AG10803 (cell line): Measurements from ENCODE around the gene ST6GALNAC4.
A peak's percentile ranks its signal among the peaks of the same experiment; 100 is the strongest.

Source experiments
- DNase-seq: peaks from one replicate; pipeline ENCODE4 v3.0.0; 2010; ENCODE audit warnings: low read depth
- H3K4me3 ChIP-seq: 2 replicates; pipeline ENCODE4 v1.5.1; 2011; ENCODE audit warnings: mild to moderate bottlenecking, low read length, control low read depth
- CTCF ChIP-seq: conservative IDR thresholded peaks from 2 replicates; pipeline ENCODE4 v1.5.1; 2011; ENCODE audit warnings: mild to moderate bottlenecking, low read length, control low read depth, inconsistent platforms

The ST6GALNAC4 gene

GRCh38 chr9:127903557-127904475 is 13.0 kb downstream of the ST6GALNAC4 start:
- no peak overlapping the region for H3K4me3 ChIP-seq
- DNase-seq: no peak
- no peak for TF ChIP-seq CTCF

GRCh38 chr9:127899128-127899943 is 17.5 kb downstream of the ST6GALNAC4 start, which contains the start of gene ST6GALNAC6:
TSS of gene ST6GALNAC6 (minus strand) at chr9:127899603. CDS start at chr9:127897981, 1,622 bp downstream.
- no peak for TF ChIP-seq CTCF
- H3K4me3 ChIP-seq: peak within 1 kb of the TSS; percentile 92
- DNase-seq: peak; percentile 82

- TF ChIP-seq CTCF: no peak
- peak; percentile 95 for DNase-seq
- H3K4me3 ChIP-seq: peak overlapping the region; percentile 92
Observed at GRCh38 chr9:127898433-127899127, 18.3 kb downstream of the ST6GALNAC4 start.

- TF ChIP-seq CTCF: no peak
- DNase-seq: peak; percentile 72
- H3K4me3 ChIP-seq: peak overlapping the region; percentile 92
Observed at GRCh38 chr9:127897193-127897692, 19.6 kb downstream of the ST6GALNAC4 start.

GRCh38 chr9:127896395-127897192 is 20.2 kb downstream of the ST6GALNAC4 start:
- DNase-seq: no peak
- peak overlapping the region; percentile 31; the same call in 1 of the 2 replicates for H3K4me3 ChIP-seq
- TF ChIP-seq CTCF: no peak

GRCh38 chr9:127895811-127896210 is 21.0 kb downstream of the ST6GALNAC4 start:
- no peak for DNase-seq
- TF ChIP-seq CTCF: no peak
- no peak overlapping the region for H3K4me3 ChIP-seq
